Astrocyte (in vitro differentiated cells and primary cell): ENCODE results near the gene LBR.

Experiments
- CTCF ChIP-seq: IDR thresholded peaks from 2 replicates; pipeline ENCODE4 v1.5.1; 2011; ENCODE audit warnings: low read depth, mild to moderate bottlenecking, inconsistent platforms, low read length, moderate library complexity; ENCODE audit not compliant: insufficient read depth
- EZH2 ChIP-seq: IDR thresholded peaks from 2 replicates; pipeline ENCODE4 v1.6.1; 2012; ENCODE audit warnings: mild to moderate bottlenecking, low read length, inconsistent platforms; ENCODE audit not compliant: insufficient read depth

- TF ChIP-seq CTCF (no peak), EZH2 (no peak)
These were observed 63.4 kb downstream of the LBR start for GRCh38 chr1:225364439-225364838.
